Astrocyte of the spinal cord (primary cell): Measurements from ENCODE around the gene UVRAG.

Source experiments
- DNase-seq: peaks from one replicate; pipeline ENCODE4 v3.0.0; 2011; ENCODE audit warnings: low read depth, low spot score
- H3K4me3 ChIP-seq: 2 replicates; pipeline ENCODE4 v1.5.1; 2011; ENCODE audit warnings: low read depth, mild to moderate bottlenecking, low read length, moderate library complexity
- CTCF ChIP-seq: IDR thresholded peaks from 2 replicates; pipeline ENCODE4 v1.5.1; 2012; ENCODE audit warnings: low read depth, mild to moderate bottlenecking, low read length, inconsistent platforms
- in situ Hi-C: cut with HindIII; loops from 2 replicates; pipeline ENCODE4 v1.10.0; 2017; ENCODE audit warnings: low sequenced_read_pairs

The UVRAG gene

DNA sequence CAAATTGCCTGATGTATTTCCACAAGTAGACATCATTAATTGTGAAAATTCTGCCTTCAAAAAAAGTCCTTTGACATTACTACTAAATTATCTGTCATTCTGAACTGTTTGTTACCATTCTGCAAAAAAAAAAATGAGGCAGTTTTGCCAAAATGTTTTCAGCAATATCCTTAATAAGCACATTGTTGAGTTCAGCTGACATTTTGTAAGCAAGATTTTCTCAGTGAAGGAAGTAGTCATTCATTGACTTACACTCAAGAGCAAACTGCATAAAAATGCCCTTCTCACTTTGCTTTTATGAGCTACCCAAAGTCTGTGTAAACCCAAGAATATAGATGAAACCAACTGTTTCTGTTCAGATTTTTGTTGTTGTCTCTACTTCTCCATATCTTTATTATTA lies 125.9 kb downstream of the UVRAG start:
- in situ Hi-C loops: no loop called here
- TF ChIP-seq CTCF: no peak
- DNase-seq: no peak
- no peak overlapping the region for H3K4me3 ChIP-seq

- no peak for TF ChIP-seq CTCF
- DNase-seq: no peak
- in situ Hi-C loops: no loop called here
- no peak overlapping the region for H3K4me3 ChIP-seq
Measured at GRCh38 chr11:75944515-75944914, 129.5 kb downstream of the UVRAG start.

DNA sequence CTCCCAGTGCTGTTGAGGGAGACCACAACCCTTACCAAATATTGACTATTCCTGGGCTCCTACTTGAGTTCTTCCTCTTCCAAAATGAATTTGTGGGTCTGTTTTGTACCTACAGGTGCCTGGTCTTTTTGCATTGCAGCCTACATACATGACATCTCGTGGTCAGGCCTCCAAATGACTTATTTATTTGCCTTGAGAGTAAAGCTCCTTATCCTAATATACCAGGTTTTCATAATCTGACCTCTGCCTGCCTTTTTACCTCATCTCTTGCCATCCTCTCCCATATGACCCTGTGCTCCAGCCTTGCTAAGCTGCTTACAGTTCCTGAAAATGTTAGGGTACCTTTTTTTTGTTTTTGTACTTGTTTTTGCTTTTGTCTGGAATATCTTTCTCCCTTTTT lies 130.4 kb downstream of the UVRAG start:
- in situ Hi-C loops: no loop called here
- no peak for DNase-seq
- TF ChIP-seq CTCF: no peak
- H3K4me3 ChIP-seq: no peak overlapping the region

- in situ Hi-C loops: no loop called here
- H3K4me3 ChIP-seq: no peak overlapping the region
- TF ChIP-seq CTCF: no peak
- no peak for DNase-seq
Measured at GRCh38 chr11:75945947-75946346, 130.9 kb downstream of the UVRAG start.

DNA sequence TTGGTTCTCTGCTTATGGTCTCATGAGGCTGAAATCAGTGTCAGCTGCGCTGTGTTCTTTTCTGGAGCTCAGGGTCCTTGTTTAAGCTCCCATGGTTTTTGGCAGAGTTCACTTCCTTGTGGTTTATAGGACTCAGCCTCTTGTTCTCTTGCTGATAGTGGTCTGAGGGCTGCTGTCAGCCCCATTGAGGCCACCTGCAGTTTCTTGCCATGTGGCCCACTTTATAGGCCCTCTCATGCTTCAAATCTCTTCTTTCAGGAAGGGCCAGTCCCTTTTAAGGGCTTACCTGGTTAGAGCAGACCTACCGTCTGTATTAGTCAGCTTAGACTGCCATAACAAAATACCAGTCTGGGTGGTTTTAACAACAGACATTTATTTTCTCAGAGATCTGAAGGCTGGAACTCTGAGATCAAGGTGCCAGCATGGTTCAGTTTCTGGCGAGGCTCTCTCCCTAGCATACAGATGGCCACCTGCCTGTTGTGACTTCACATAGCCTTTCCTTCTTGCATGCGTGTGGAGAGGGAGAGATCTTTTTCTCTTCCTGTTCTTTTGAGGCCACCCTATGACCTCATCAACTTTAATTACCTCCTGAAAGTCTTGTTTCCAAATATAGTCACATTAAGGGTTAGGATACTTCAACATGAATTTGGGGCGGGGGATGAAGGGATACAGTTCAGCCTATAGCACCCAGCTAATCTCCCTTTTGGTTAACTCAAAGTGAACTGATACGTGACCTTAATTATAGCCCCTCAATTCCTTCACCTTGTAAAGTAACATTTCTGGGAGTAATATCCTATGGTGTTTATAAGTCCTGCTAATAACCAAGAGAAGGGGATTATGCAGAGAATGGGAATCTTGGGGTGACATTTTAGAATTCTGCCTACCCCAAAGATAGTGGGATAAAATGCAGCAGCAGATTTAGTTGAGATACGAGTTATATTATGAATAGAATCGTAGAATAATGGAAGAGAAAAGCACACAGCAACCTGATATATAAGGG lies 131.8 kb downstream of the UVRAG start:
- TF ChIP-seq CTCF: no peak
- in situ Hi-C loops: no loop called here
- peak; percentile 89 for DNase-seq
- no peak overlapping the region for H3K4me3 ChIP-seq

- no peak overlapping the region for H3K4me3 ChIP-seq
- in situ Hi-C loops: no loop called here
- peak; percentile 19 for DNase-seq
- TF ChIP-seq CTCF: no peak
Measured at GRCh38 chr11:75949023-75949672, 134.1 kb downstream of the UVRAG start.
